Skeletal muscle tissue (tissue), 4 donors: Measurements from ENCODE around the gene ALDH1A1. TPM values are rescaled to one million over a fixed set of nuclear protein-coding genes. Genes with fewer than 3 reads are reported as not detected.

ENCODE experiments used
- H3K27ac ChIP-seq: one replicate; pipeline ENCODE4 v1.7.0; 2013; ENCODE audit warnings: mild to moderate bottlenecking, low read depth, low read length, inconsistent platforms
- H3K27me3 ChIP-seq, 3 donors: one replicate each; pipeline ENCODE4 v1.7.0; 2013; ENCODE audit warnings: low read length in 3 of 3; ENCODE audit not compliant: control insufficient read depth in 3 of 3, insufficient read depth in 3 of 3
- H3K36me3 ChIP-seq, 3 donors: one replicate each; pipeline ENCODE4 v1.7.0; 2013; ENCODE audit warnings: low read length in 3 of 3; ENCODE audit not compliant: control insufficient read depth in 3 of 3, insufficient read depth in 3 of 3
- H3K4me1 ChIP-seq, 3 donors: one replicate each; pipeline ENCODE4 v1.7.0; 2013; ENCODE audit warnings: low read length in 3 of 3, mild to moderate bottlenecking in 3 of 3; ENCODE audit not compliant: control insufficient read depth in 3 of 3, insufficient read depth in 3 of 3
- H3K4me3 ChIP-seq, 3 donors: one replicate each; pipeline ENCODE4 v1.7.0; 2013; ENCODE audit warnings: low read length in 3 of 3
- H3K9ac ChIP-seq, 3 donors: one replicate each; pipeline ENCODE4 v1.7.0; 2013; ENCODE audit warnings: low read length in 3 of 3, mild to moderate bottlenecking in 3 of 3, moderate library complexity in 2 of 3, low read depth in 1 of 3
- H3K9me3 ChIP-seq, 3 donors: one replicate each; pipeline ENCODE4 v1.7.0; 2013; ENCODE audit warnings: low read length in 3 of 3; ENCODE audit not compliant: control insufficient read depth in 3 of 3
- total RNA-seq: library from RNA; depleted of rRNA; stranded (reverse); fragments of >200 nt; gene quantifications from one replicate; pipeline ENCODE4 v1.2.3, GENCODE V29; 2014
- donor health status: Osteomylitis.

Gene ALDH1A1
- total RNA-seq, 1 donor from 2014 or later: 52.7 TPM

DNA sequence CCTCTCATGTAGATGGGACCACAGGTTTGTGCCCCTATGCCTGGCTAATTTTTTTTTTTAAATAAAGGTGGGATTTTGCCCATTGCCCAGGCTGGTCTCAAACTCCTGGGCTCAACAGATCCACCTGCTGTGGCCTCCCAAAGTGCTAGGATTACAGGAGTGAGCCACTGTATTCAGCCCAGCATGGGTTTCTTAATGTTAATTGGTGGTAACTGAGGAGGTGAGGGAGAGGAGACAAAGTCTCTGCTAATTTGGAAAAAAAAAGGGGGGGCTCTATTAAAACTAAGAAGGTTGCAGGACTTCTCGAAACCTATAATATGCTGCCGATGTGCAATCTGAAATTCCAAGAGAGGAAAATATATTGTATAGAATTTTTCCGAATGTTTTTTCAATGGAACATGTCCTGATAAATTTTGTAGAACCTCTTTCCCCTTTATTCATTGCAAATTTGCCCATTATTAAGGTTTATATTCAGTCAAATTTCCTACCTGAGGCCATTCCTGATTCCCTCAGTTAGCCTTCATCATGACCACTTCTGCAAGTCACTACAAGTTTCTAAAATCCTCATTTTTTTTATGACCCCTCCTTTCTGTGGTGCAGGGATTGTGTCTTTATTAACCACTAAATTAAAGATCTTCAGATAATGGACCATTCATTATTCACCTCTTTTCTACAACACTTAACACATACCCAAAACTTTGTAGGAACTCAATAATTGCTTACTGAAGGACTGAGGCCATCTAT is 52.9 kb downstream of the ALDH1A1 start:
- H3K4me3 ChIP-seq: no peak overlapping the region
- no peaks in the 10 kb centered on the region for H3K4me1 ChIP-seq
- H3K27ac ChIP-seq: no peak overlapping the region
- peaks cover 0 to 5% (median 0%) of the 10 kb centered on the region in 3 donors for H3K36me3 ChIP-seq
- H3K27me3 ChIP-seq: no peaks in the 10 kb centered on the region
- no peak overlapping the region for H3K9ac ChIP-seq
- no peaks in the 10 kb centered on the region for H3K9me3 ChIP-seq

DNA sequence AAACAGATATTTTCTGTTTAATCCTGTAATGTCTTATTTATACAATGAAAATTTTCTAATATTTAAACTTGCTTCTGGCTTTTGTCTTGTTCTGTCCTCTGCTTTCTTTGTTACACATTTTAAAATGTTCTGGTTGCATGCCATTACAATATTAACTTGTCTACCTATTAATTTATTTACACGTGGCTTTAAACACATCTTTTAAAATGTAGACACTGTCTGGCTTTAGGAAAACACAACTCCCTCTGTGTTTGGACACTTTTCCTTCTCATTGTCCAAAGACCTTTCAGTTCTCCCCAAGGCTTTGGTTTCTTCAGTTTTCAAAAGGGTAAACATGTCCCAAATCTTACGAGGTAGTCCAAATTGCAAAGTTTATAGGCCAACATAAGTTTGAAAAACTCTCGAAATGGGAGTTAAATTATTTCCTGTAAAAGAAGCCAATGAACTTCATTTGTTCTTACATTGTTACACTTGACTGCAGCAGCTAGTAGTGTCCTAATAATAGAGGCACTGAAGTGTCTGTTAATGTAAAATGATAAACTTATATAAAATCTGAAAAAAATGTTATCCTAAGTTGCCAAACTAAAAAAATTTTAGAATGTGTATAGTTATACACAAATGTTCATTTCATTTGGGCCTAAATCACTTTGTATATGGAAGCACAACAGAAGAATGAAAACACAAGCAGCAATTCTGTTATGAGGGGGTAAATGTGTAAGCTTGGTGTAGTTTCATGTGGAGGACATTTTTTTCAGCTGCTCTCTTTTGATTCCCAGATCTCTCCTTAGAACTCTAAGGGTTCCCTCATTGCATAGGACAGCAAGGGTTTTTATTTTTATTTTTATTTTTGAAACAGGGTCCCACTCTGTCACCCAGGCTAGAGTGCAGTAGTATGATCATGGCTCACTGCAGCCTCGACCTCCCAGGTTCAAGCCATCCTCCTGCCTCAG is 53.8 kb downstream of the ALDH1A1 start:
- Histone ChIP-seq H3K4me3 (no peak overlapping the region), H3K9ac (no peak overlapping the region), H3K27ac (no peak overlapping the region), H3K36me3 (no peaks in the 10 kb centered on the region), H3K9me3 (no peaks in the 10 kb centered on the region), H3K27me3 (no peaks in the 10 kb centered on the region), H3K4me1 (no peaks in the 10 kb centered on the region)

DNA sequence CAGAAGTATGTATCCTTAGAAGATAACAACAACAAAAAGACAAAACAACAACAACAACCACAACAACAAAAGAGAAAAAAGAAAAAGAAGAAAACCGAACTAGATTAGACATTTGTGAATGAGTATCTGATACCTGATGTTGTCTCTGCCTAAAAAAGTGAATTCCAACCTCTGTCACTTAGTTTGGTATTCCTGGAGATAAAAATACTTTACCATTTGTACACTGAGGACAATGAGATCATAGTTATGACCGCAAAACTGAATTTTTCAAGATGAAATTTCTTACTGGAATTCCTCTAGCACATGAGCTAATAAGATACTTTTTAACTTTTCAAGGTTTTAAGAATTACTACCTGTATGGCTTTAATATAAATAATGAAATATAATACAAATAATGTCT is 54.5 kb downstream of the ALDH1A1 start:
- H3K4me1 ChIP-seq: no peaks in the 10 kb centered on the region
- no peaks in the 10 kb centered on the region for H3K36me3 ChIP-seq
- H3K9ac ChIP-seq: no peak overlapping the region
- H3K9me3 ChIP-seq: no peaks in the 10 kb centered on the region
- no peak overlapping the region for H3K27ac ChIP-seq
- H3K27me3 ChIP-seq: no peaks in the 10 kb centered on the region
- no peak overlapping the region for H3K4me3 ChIP-seq

DNA sequence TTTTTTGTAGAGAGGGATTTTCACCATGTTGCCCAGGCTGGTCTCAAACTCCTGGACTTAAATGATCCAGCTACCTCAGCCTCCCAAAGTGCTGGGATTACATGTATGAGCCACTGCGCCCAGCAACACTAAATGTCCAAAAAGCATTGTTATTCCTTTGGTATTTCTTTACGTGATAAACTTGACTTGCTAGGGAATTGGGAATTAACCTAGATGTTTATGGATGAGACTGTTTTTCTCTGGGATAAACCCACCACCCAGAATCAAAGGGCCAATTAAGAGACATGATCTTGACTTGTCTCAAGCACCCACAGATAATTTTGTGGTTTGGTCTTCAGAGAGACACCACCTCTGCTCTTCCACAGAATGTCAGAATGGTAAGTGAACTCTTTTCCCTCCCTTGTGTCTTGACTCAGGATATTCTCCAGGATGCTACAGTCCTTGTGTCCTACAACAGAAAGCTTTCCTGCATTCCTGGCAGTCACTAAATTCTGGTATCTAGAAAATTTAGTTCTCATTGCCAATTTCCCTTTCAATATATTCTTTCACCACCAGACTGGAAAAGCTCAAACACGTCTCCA is 55.7 kb downstream of the ALDH1A1 start:
- Histone ChIP-seq H3K27ac (no peak overlapping the region), H3K4me3 (no peak overlapping the region), H3K9me3 (no peaks in the 10 kb centered on the region), H3K4me1 (no peaks in the 10 kb centered on the region), H3K27me3 (no peaks in the 10 kb centered on the region), H3K9ac (no peak overlapping the region), H3K36me3 (no peaks in the 10 kb centered on the region)

DNA sequence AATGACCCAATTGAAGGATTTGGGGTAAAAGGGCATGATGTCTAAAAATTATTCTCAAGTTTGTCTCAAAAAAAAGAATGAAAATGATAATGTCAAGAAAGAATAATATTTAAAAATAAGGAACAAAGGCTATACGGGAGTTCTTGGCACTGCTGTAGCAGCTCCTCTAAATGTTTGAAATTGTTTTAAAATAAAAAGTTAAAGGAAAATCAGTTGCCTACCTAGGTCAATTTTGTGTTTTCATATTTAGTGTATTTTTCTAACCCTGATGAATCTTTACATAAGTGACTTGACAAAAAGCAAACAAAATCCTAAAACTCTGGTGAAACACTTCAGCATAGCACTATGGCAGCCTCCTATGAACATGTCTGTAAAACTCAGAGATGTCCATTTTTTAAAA is 56.4 kb downstream of the ALDH1A1 start:
- H3K36me3 ChIP-seq: no peaks in the 10 kb centered on the region
- no peak overlapping the region for H3K9ac ChIP-seq
- H3K27ac ChIP-seq: no peak overlapping the region
- no peaks in the 10 kb centered on the region for H3K4me1 ChIP-seq
- no peaks in the 10 kb centered on the region for H3K27me3 ChIP-seq
- no peak overlapping the region for H3K4me3 ChIP-seq
- H3K9me3 ChIP-seq: no peaks in the 10 kb centered on the region

DNA sequence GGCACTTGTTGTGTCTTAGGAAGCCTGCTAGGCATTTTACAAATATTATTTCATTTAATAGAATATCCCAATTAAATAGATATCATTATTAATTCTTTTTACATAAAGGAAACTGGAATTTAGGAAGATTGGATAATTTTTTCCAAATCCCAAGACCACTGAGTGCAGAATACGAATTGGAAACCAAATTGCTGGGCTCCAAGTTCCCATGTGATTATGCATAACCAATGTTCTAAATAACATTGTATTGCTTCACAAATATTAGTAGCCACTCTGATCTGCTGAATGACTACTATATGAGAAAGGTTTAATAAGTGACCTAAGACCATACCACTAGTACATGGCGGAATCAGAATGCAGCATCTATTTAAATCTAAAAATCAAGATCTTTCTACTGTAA is 57.7 kb downstream of the ALDH1A1 start:
- Histone ChIP-seq H3K27me3 (no peaks in the 10 kb centered on the region), H3K9ac (no peak overlapping the region), H3K9me3 (no peaks in the 10 kb centered on the region), H3K4me3 (no peak overlapping the region), H3K27ac (no peak overlapping the region), H3K4me1 (no peaks in the 10 kb centered on the region), H3K36me3 (no peaks in the 10 kb centered on the region)

DNA sequence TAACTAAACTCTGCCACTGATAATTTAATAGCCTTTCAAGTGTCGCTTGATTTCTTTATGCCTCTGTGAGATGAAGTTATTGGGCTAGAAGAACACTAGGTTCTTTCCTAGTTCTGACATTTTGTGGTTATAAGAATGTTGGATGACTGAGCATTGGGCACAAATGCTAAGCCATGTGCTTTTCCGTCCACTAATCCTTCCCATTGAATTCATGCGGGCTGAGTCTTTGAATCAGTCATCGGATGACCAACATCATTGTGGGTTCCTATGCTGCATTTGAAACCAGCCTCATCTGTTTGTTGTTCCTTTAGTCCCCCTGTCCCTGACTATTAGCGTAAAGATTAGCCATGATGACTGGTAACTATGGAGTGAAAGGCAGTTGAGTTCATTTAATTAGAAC is 58.5 kb downstream of the ALDH1A1 start:
- no peak overlapping the region for H3K4me3 ChIP-seq
- no peaks in the 10 kb centered on the region for H3K36me3 ChIP-seq
- H3K27ac ChIP-seq: no peak overlapping the region
- no peaks in the 10 kb centered on the region for H3K4me1 ChIP-seq
- H3K9ac ChIP-seq: no peak overlapping the region
- no peaks in the 10 kb centered on the region for H3K9me3 ChIP-seq
- no peaks in the 10 kb centered on the region for H3K27me3 ChIP-seq

DNA sequence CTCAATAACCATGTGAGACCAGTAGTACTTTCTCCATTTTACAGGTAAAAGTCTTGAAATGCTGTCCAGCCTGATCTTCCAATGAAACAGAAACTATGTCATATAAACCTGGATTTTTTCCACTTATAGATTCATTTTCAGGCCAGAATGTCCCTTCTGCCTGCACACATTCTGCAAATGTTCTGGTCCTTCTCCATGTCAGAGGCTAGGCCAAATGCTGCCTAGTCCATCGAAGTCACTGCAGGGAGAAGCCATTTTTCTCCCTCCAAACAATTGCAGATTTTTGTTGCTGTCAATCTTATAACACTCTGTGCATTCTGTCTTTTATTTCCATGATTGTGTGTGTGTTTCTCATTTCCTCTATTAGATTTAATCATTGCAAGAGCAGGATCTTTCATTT is 59.4 kb downstream of the ALDH1A1 start:
- Histone ChIP-seq H3K4me3 (no peak overlapping the region), H3K27me3 (no peaks in the 10 kb centered on the region), H3K9ac (no peak overlapping the region), H3K4me1 (no peaks in the 10 kb centered on the region), H3K36me3 (no peaks in the 10 kb centered on the region), H3K9me3 (no peaks in the 10 kb centered on the region), H3K27ac (no peak overlapping the region)

DNA sequence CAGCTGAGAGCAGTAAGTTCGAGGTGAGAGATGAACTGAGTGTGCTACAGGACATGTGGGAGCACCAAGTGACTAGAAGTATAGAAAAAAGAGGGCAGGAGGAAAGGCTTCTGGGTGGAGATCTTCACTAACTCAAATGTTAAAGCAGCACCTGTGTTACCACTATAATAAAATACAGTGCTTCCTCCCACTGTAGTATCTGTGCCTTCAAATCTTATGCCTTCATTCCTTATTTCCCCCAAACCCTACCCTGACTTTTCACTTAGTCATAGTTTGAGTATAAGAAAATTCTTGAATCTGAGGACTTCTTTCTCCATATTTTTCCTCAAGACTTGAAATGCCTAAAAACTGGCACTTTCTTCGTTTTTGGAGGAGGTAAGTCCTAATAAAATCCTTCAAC is 61.8 kb downstream of the ALDH1A1 start:
- H3K4me1 ChIP-seq: no peaks in the 10 kb centered on the region
- H3K36me3 ChIP-seq: no peaks in the 10 kb centered on the region
- H3K9me3 ChIP-seq: no peaks in the 10 kb centered on the region
- no peak overlapping the region for H3K27ac ChIP-seq
- H3K9ac ChIP-seq: no peak overlapping the region
- H3K4me3 ChIP-seq: no peak overlapping the region
- H3K27me3 ChIP-seq: no peaks in the 10 kb centered on the region

DNA sequence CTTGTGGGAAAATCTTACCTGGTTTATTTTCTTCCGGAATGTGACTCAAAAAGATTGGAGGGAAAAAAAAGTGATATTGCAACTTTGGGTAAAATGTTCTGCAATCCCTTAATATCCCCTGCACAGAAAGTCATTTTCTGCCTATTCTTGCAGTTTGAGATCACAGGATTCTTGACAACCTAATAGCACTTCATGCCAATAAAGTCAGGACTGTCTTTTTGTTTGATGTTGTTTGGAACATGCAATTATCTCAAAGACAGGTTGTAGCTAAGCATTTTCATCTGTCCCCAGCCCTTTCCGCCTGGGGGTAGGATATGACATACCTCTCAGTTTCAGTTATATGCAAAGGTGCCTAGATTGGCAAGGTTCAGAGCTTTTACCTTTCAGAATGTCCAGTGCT is 63.9 kb downstream of the ALDH1A1 start:
- H3K36me3 ChIP-seq: no peaks in the 10 kb centered on the region
- H3K4me3 ChIP-seq: no peak overlapping the region

More for the DNA sequence above, 63.9 kb downstream of the ALDH1A1 start:
- Histone ChIP-seq H3K4me1 (no peaks in the 10 kb centered on the region), H3K27ac (no peak overlapping the region), H3K9me3 (no peaks in the 10 kb centered on the region), H3K27me3 (no peaks in the 10 kb centered on the region), H3K9ac (no peak overlapping the region)
